Trophoblast cell (in vitro differentiated cells and primary cell): ENCODE results near the gene TTC39A. TPM values are rescaled to one million over a fixed set of nuclear protein-coding genes. Genes with fewer than 3 reads are reported as not detected.

Source experiments
- DNase-seq, 2 donors: peaks; one replicate each; pipeline ENCODE4 v3.0.0-alpha.2; 2016
- H2AFZ ChIP-seq: 2 replicates; pipeline ENCODE4 v1.6.1; 2013; ENCODE audit warnings: low read length, moderate library complexity, mild to moderate bottlenecking; ENCODE audit not compliant: insufficient read depth, poor library complexity
- H2AK5ac ChIP-seq: 2 replicates; pipeline ENCODE4 v1.6.1; 2013; ENCODE audit warnings: mild to moderate bottlenecking, low read length
- H2BK120ac ChIP-seq: 2 replicates; pipeline ENCODE4 v1.6.1; 2013; ENCODE audit warnings: low read length, mild to moderate bottlenecking, moderate library complexity; ENCODE audit not compliant: insufficient read depth, poor library complexity
- H2BK12ac ChIP-seq: 2 replicates; pipeline ENCODE4 v1.6.1; 2013; ENCODE audit warnings: mild to moderate bottlenecking, low read length, moderate library complexity
- H2BK5ac ChIP-seq: 2 replicates; pipeline ENCODE4 v1.6.1; 2013; ENCODE audit warnings: low read length, low read depth, moderate library complexity, mild to moderate bottlenecking; ENCODE audit not compliant: poor library complexity
- H3K14ac ChIP-seq: 2 replicates; pipeline ENCODE4 v1.6.1; 2013; ENCODE audit warnings: mild to moderate bottlenecking, low read length
- H3K18ac ChIP-seq: 2 replicates; pipeline ENCODE4 v1.6.1; 2013; ENCODE audit warnings: mild to moderate bottlenecking, low read length
- H3K23ac ChIP-seq: 2 replicates; pipeline ENCODE4 v1.6.1; 2013; ENCODE audit warnings: low read length
- H3K27ac ChIP-seq: 2 replicates; pipeline ENCODE4 v1.5.1; 2013; ENCODE audit warnings: low read depth, mild to moderate bottlenecking, inconsistent platforms, low read length, moderate library complexity
- H3K27me3 ChIP-seq: 2 replicates; pipeline ENCODE4 v1.6.1; 2013; ENCODE audit warnings: inconsistent platforms, mild to moderate bottlenecking, low read length, moderate library complexity; ENCODE audit not compliant: insufficient read depth
- H3K36me3 ChIP-seq, 2 experiments: 1 replicate in 1 of 2; 2 replicates in 1 of 2; pipeline ENCODE4 v1.6.1; 2013; ENCODE audit warnings: low read length in 2 of 2, mild to moderate bottlenecking in 2 of 2, moderate library complexity in 1 of 2; ENCODE audit not compliant: insufficient read depth in 2 of 2, control insufficient read depth in 1 of 2
- H3K4ac ChIP-seq: 2 replicates; pipeline ENCODE4 v1.6.1; 2013; ENCODE audit warnings: low read depth, mild to moderate bottlenecking, low read length, moderate library complexity
- H3K4me1 ChIP-seq, 2 experiments: 1 replicate in 1 of 2; 2 replicates in 1 of 2; pipeline ENCODE4 v1.6.1; 2013; ENCODE audit warnings: low read length in 2 of 2, mild to moderate bottlenecking in 2 of 2, moderate library complexity in 1 of 2; ENCODE audit not compliant: insufficient read depth in 2 of 2, control insufficient read depth in 1 of 2
- H3K4me2 ChIP-seq: 2 replicates; pipeline ENCODE4 v1.6.1; 2013; ENCODE audit warnings: inconsistent platforms, mild to moderate bottlenecking, low read length, moderate library complexity
- H3K4me3 ChIP-seq: 2 replicates; pipeline ENCODE4 v1.5.1; 2013; ENCODE audit warnings: mild to moderate bottlenecking, low read depth, low read length, inconsistent platforms
- H3K79me1 ChIP-seq: one replicate; pipeline ENCODE4 v1.6.1; 2013; ENCODE audit warnings: low read length
- H3K79me2 ChIP-seq: 2 replicates; pipeline ENCODE4 v1.6.1; 2013; ENCODE audit warnings: low read length, mild to moderate bottlenecking; ENCODE audit not compliant: control insufficient read depth, insufficient read depth, poor library complexity
- H3K9ac ChIP-seq: 2 replicates; pipeline ENCODE4 v1.6.1; 2013; ENCODE audit warnings: mild to moderate bottlenecking, low read length
- H3K9me3 ChIP-seq: 2 replicates; pipeline ENCODE4 v1.6.1; 2013; ENCODE audit warnings: low read depth, mild to moderate bottlenecking, control low read depth, inconsistent platforms, low read length; ENCODE audit not compliant: insufficient read depth
- H4K12ac ChIP-seq: 2 replicates; pipeline ENCODE4 v1.6.1; 2013; ENCODE audit warnings: low read depth, mild to moderate bottlenecking, low read length, moderate library complexity
- H4K8ac ChIP-seq: 2 replicates; pipeline ENCODE4 v1.6.1; 2013; ENCODE audit warnings: low read depth, mild to moderate bottlenecking, low read length, moderate library complexity
- H4K91ac ChIP-seq: one replicate; pipeline ENCODE4 v1.6.1; 2013; ENCODE audit warnings: low read depth, mild to moderate bottlenecking, low read length, moderate library complexity
- WGBS: extraction: QIAGEN DNeasy Blood & Tissue Kit; methylation state at CpG from one replicate; pipeline ENCODE4 v1.1.7; 2013; ENCODE audit warnings: missing lambda C conversion rate; ENCODE audit not compliant: insufficient read length, insufficient coverage; ENCODE audit errors: extremely low coverage; 5-methylcytosine and 5-hydroxymethylcytosine counted together
- polyA plus RNA-seq: library from polyadenylated mRNA; stranded (reverse); fragments of 200-250 nt; gene quantifications from 2 replicates; pipeline ENCODE4 v1.2.3, GENCODE V29; 2013

The TTC39A gene
- 5.8 and 6.2 TPM in 2 replicates for polyA plus RNA-seq

DNA sequence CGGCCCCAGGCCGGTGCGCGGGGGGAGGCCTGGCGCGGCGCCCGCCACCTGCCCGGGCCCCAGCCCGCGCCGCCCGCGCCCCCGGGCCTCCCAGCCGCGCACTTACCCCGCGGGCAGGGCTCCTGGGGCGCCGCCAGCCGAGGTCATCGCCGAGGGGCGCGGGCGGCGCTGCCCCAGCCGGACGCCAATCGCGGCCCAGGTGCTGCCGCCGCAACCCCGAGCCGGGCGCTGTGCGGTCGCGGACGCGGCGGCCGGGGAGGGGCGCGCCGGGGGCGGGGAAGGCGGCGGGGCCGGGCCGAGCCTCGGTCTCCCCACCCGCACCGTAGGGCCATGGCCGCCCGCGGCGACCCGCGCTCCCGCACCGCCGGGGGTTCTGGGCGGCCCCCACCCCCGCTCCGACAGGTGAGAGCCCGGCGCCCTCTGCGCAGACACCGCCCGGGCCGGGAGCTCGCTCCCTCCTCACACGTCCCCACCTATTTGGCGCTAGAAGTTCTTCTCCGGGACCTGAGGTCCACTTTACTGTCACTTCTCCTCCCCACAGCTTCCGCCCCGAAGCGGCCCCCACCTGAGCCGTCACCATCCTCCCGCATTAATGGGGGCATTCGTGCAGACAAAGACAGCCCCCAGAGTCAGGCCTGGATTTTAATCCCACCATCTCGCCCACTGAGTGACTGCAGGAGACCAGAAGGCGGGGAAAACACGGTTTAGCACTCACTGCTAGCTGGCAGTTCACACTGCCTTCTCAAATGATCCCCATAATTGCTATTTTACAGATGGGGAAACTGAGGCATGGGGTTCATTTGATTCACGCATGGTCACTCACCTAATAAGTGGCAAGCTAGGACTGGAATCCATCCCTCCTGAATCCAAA, at the start of gene TTC39A:
Gene TTC39A, minus strand, starts transcription at position 232 of the 871 bp plus-strand sequence. Its CDS starts 85 bp downstream, at position 147.
- Histone ChIP-seq H2AK5ac (no peak within 1 kb of the TSS), H3K14ac (peak within 1 kb of the TSS; percentile 55), H3K79me1 (peaks cover 4% of the 10 kb centered on the region), H3K9me3 (peaks cover 2% of the 10 kb centered on the region), H4K8ac (peak within 1 kb of the TSS; percentile 44), H4K91ac (peak within 1 kb of the TSS; percentile 30), H3K4me1 (peaks cover 9 to 11% of the 10 kb centered on the region in 2 experiments), H3K18ac (peak within 1 kb of the TSS; percentile 28), H2AFZ (peak within 1 kb of the TSS; percentile 75), H3K4me3 (peak within 1 kb of the TSS; percentile 63), H3K27ac (no peak within 1 kb of the TSS), H3K4ac (peak within 1 kb of the TSS; percentile 6), H3K9ac (no peak within 1 kb of the TSS), H4K12ac (no peak within 1 kb of the TSS), H3K4me2 (peak within 1 kb of the TSS; percentile 94), H3K23ac (no peak within 1 kb of the TSS), H2BK120ac (peak within 1 kb of the TSS; percentile 52), H3K27me3 (no peaks in the 10 kb centered on the region), H2BK12ac (peak within 1 kb of the TSS; percentile 64), H2BK5ac (no peak within 1 kb of the TSS), H3K79me2 (no peaks in the 10 kb centered on the region), H3K36me3 (no peaks in the 10 kb centered on the region)
- no peak for DNase-seq
- WGBS: no CpG with 5 or more reads among the region's 87 CpGs

- no peak overlapping the region for H4K8ac ChIP-seq
- no peak overlapping the region for H2AFZ ChIP-seq
- no peak overlapping the region for H3K4ac ChIP-seq
These were observed 48.5 kb upstream of the TTC39A start for GRCh38 chr1:51378871-51379270.

GRCh38 chr1:51373898-51374297, 43.5 kb upstream of the TTC39A start:
- no CpG with 5 or more reads among the region's 3 CpGs for WGBS
- Histone ChIP-seq H3K27ac (no peak overlapping the region), H3K4me3 (no peak overlapping the region), H3K18ac (no peak overlapping the region), H2AK5ac (no peak overlapping the region), H4K91ac (no peak overlapping the region), H2AFZ (no peak overlapping the region), H3K9ac (no peak overlapping the region), H3K14ac (no peak overlapping the region), H3K79me2 (no peaks in the 10 kb centered on the region), H4K12ac (no peak overlapping the region), H4K8ac (no peak overlapping the region), H3K79me1 (no peaks in the 10 kb centered on the region), H3K4me2 (no peak overlapping the region), H3K4ac (no peak overlapping the region), H3K36me3 (peaks cover 13 to 20% of the 10 kb centered on the region in 2 experiments), H2BK5ac (no peak overlapping the region), H3K23ac (no peak overlapping the region), H3K27me3 (no peaks in the 10 kb centered on the region), H2BK12ac (no peak overlapping the region), H3K4me1 (no peaks in the 10 kb centered on the region), H3K9me3 (no peaks in the 10 kb centered on the region), H2BK120ac (no peak overlapping the region)
- DNase-seq: no peak

More at GRCh38 chr1:51378871-51379270, 48.5 kb upstream of the TTC39A start:
- H3K23ac ChIP-seq: no peak overlapping the region
- no peak overlapping the region for H2BK5ac ChIP-seq
- H3K79me2 ChIP-seq: no peaks in the 10 kb centered on the region
- peaks cover 6 to 19% of the 10 kb centered on the region in 2 experiments for H3K36me3 ChIP-seq
- no peaks in the 10 kb centered on the region for H3K27me3 ChIP-seq
- no peak overlapping the region for H3K4me3 ChIP-seq
- no peak overlapping the region for H4K12ac ChIP-seq
- H3K9ac ChIP-seq: no peak overlapping the region
- H3K27ac ChIP-seq: no peak overlapping the region
- no CpG with 5 or more reads among the region's 6 CpGs for WGBS
- H3K14ac ChIP-seq: no peak overlapping the region
- no peak for DNase-seq
- no peak overlapping the region for H3K4me2 ChIP-seq
- H3K18ac ChIP-seq: no peak overlapping the region
- H2BK12ac ChIP-seq: no peak overlapping the region
- H3K79me1 ChIP-seq: no peaks in the 10 kb centered on the region
- no peaks in the 10 kb centered on the region for H3K4me1 ChIP-seq
- no peak overlapping the region for H2AK5ac ChIP-seq
- no peak overlapping the region for H2BK120ac ChIP-seq
- no peak overlapping the region for H4K91ac ChIP-seq
- peaks cover 3% of the 10 kb centered on the region for H3K9me3 ChIP-seq

- Histone ChIP-seq H3K9me3 (no peaks in the 10 kb centered on the region), H3K4me2 (no peak overlapping the region), H3K9ac (no peak overlapping the region), H2BK5ac (no peak overlapping the region), H3K18ac (no peak overlapping the region), H3K79me2 (no peaks in the 10 kb centered on the region), H3K4me3 (no peak overlapping the region), H4K91ac (no peak overlapping the region), H3K4me1 (no peaks in the 10 kb centered on the region), H3K36me3 (peaks cover 13 to 20% of the 10 kb centered on the region in 2 experiments), H3K4ac (no peak overlapping the region), H4K12ac (no peak overlapping the region), H4K8ac (no peak overlapping the region), H2AFZ (no peak overlapping the region), H2BK12ac (no peak overlapping the region), H3K79me1 (no peaks in the 10 kb centered on the region), H3K27me3 (no peaks in the 10 kb centered on the region), H3K27ac (no peak overlapping the region), H3K14ac (no peak overlapping the region), H2BK120ac (no peak overlapping the region), H3K23ac (no peak overlapping the region), H2AK5ac (no peak overlapping the region)
- no peak for DNase-seq
These were observed 42.2 kb upstream of the TTC39A start for GRCh38 chr1:51372561-51372960.
